Colonic mucosa (tissue), 4 donors: Measurements from ENCODE around the gene RALGAPA2. TPM values are rescaled to one million over a fixed set of nuclear protein-coding genes. Genes with fewer than 3 reads are reported as not detected.

Experiments
- DNase-seq: peaks from one replicate; pipeline ENCODE4 v3.0.0-alpha.2; 2020
- H3K27ac ChIP-seq: fragments of 200-600 bp; one replicate; pipeline ENCODE4 v1.8.0; 2021
- H3K27me3 ChIP-seq: fragments of 200-600 bp; one replicate; pipeline ENCODE4 v1.8.0; 2021
- H3K36me3 ChIP-seq: fragments of 200-600 bp; one replicate; pipeline ENCODE4 v1.8.0; 2021
- H3K4me1 ChIP-seq: fragments of 200-600 bp; one replicate; pipeline ENCODE4 v1.8.0; 2021; ENCODE audit warnings: mild to moderate bottlenecking
- H3K4me3 ChIP-seq: fragments of 200-600 bp; one replicate; pipeline ENCODE4 v1.8.0; 2021
- H3K9ac ChIP-seq, 2 donors: one replicate each; pipeline ENCODE4 v1.7.0; 2013; ENCODE audit warnings: control low read depth in 2 of 2, low read depth in 2 of 2, low read length in 2 of 2
- H3K9me3 ChIP-seq: fragments of 200-600 bp; one replicate; pipeline ENCODE4 v1.8.0; 2021
- intact Hi-C: fragments of 100-400 bp; cut with DNase I; formaldehyde crosslinking; loops from one replicate; pipeline ENCODE4 v1.14.1; 2022
- total RNA-seq, 2 donors: library from RNA; stranded (reverse); fragmentation: NEBNext Ultra II Directional in 1 of 2; extraction: Animal tissue kit (Norgen Biotek cat#: 25700) in 1 of 2; gene quantifications; one replicate each; pipeline ENCODE4 v1.2.1, GENCODE V29; 2021
- TF ChIP-seq, protein P1 (sequence below): fragments of 200-600 bp; IDR thresholded peaks from one replicate; pipeline ENCODE4 v1.8.0; 2022; ENCODE audit warnings: antibody characterized with exemption, mild to moderate bottlenecking
- donor health status: healthy.
- donor health status: DM: no; HTN: no; CAD: no.
- donor health status: DM: no; HTN: no; CAD: no.

The RALGAPA2 gene
- total RNA-seq, 2 donors from 2014 or later: 64.5 to 66.1 TPM

DNA sequence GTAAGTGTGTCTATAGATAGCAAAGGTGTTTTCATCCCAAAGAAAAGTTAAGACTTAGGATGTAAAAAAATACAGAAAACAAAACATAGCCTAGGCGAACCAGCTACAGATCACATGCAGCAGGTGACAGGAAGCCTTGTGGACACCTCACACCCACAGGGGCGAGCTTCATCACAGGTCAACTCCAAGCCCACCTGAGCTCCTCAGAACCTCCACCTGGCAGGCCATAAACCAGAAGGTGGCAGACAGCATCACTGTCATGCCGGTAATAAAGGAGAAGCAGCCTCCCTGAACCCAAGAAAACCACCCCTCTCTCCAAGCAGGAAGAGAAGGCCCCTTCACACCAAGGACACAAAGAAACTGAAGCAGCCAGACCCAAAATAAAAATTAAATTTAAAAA lies 1.0 kb downstream of the RALGAPA2 start:
- Histone ChIP-seq H3K4me1 (no peaks in the 10 kb centered on the region), H3K36me3 (no peaks in the 10 kb centered on the region), H3K9ac (peak overlapping the region; percentile 70 to 90), H3K4me3 (peak overlapping the region; percentile 88), H3K27me3 (no peaks in the 10 kb centered on the region), H3K27ac (peak overlapping the region; percentile 85), H3K9me3 (no peaks in the 10 kb centered on the region)
- TF ChIP-seq, protein P1, sequence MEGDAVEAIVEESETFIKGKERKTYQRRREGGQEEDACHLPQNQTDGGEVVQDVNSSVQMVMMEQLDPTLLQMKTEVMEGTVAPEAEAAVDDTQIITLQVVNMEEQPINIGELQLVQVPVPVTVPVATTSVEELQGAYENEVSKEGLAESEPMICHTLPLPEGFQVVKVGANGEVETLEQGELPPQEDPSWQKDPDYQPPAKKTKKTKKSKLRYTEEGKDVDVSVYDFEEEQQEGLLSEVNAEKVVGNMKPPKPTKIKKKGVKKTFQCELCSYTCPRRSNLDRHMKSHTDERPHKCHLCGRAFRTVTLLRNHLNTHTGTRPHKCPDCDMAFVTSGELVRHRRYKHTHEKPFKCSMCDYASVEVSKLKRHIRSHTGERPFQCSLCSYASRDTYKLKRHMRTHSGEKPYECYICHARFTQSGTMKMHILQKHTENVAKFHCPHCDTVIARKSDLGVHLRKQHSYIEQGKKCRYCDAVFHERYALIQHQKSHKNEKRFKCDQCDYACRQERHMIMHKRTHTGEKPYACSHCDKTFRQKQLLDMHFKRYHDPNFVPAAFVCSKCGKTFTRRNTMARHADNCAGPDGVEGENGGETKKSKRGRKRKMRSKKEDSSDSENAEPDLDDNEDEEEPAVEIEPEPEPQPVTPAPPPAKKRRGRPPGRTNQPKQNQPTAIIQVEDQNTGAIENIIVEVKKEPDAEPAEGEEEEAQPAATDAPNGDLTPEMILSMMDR: no peak
- peak; percentile 48 for DNase-seq
- intact Hi-C loops: no loop called here

DNA sequence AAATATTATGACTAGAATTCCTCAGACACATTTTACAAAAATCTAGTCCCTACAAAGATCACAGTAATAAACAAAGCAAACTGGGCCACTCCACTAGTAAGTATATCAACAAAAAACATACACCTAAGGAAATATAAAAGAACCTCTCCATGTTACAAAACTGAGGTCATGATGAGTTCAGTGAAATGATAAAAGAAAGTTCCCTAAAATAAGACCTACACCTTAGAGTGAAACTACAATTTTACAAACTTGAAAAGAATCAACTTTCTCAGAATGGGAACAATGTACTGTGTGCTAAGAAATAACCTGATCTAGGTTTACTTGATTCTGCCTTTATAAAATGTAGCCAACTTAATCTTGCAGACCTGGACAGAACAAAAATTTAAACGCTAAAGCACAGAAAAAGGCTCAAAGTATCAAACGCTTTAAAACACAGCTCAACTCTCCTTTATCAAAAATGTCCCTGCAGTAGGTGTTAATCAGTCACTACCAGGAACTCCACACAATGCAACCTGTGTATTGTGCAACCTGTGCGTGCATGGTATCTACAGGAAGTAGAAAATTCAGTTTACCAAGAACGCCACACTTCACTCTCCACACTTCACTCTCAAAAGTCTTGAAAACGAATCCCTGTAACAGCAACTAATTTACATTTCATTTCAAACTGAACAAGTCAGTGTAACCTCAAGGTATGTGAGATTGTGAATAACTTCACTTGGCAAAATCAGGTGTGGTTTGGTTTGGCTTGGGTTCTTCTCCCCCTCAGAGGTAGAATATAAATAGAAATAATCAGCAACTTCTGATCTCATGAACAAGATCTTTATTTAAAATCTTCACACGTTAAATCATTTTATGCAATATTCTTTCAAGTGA lies 1.8 kb downstream of the RALGAPA2 start:
- Histone ChIP-seq H3K27me3 (no peaks in the 10 kb centered on the region), H3K4me1 (no peaks in the 10 kb centered on the region), H3K36me3 (no peaks in the 10 kb centered on the region), H3K9me3 (no peaks in the 10 kb centered on the region), H3K9ac (peak overlapping the region in 1 of 2 donors; percentile 90), H3K27ac (peak overlapping the region; percentile 85), H3K4me3 (peak overlapping the region; percentile 88)
- intact Hi-C loops: no loop called here
- peak; percentile 75 for DNase-seq
- TF ChIP-seq, protein P1: no peak

DNA sequence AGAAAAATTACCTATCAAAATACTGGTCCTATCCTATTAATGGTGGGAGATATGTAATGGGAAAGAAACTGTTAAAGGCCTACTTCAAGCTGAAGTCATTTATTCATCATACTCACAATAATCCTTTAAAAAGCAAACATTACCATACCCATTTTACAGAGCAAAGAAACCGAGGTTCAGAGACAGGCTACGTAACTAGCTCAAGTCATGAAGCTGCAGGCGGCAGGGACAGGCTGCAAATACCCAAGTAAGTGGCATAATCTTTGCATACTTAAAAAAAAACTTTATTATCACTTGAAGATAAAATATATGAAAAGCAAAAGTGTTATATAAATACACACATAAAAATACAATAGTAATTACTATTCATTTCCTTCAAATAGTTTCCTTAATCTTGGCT lies 2.6 kb downstream of the RALGAPA2 start:
- intact Hi-C loops: no loop called here
- TF ChIP-seq, protein P1: no peak
- DNase-seq: no peak
- Histone ChIP-seq H3K36me3 (no peaks in the 10 kb centered on the region), H3K9ac (peak overlapping the region in 1 of 2 donors; percentile 21), H3K9me3 (no peaks in the 10 kb centered on the region), H3K4me3 (no peak overlapping the region), H3K27me3 (no peaks in the 10 kb centered on the region), H3K27ac (peak overlapping the region; percentile 85), H3K4me1 (no peaks in the 10 kb centered on the region)

DNA sequence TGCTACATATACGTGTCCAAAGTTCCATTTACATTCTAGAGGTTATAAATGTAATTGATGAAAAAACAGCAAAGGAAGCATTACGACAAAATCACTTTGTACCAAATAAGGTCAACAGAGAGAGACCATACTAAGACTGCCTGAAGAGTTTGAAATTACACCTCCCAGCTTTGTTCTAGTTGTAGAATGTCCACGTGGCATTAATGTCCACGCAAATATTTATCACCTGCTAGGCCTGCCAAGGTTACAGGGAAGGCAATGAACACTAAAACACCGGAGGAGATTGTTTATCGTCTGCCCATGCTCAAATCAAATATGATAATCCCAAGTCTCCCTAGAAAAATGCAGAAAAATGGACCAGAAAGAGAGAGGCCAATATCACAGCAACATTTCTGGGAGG lies 6.2 kb downstream of the RALGAPA2 start:
- Histone ChIP-seq H3K9ac (no peak overlapping the region), H3K4me3 (no peak overlapping the region), H3K27me3 (no peaks in the 10 kb centered on the region), H3K27ac (no peak overlapping the region), H3K36me3 (no peaks in the 10 kb centered on the region), H3K9me3 (no peaks in the 10 kb centered on the region), H3K4me1 (no peaks in the 10 kb centered on the region)
- TF ChIP-seq, protein P1: no peak
- intact Hi-C loops: no loop called here
- DNase-seq: no peak

DNA sequence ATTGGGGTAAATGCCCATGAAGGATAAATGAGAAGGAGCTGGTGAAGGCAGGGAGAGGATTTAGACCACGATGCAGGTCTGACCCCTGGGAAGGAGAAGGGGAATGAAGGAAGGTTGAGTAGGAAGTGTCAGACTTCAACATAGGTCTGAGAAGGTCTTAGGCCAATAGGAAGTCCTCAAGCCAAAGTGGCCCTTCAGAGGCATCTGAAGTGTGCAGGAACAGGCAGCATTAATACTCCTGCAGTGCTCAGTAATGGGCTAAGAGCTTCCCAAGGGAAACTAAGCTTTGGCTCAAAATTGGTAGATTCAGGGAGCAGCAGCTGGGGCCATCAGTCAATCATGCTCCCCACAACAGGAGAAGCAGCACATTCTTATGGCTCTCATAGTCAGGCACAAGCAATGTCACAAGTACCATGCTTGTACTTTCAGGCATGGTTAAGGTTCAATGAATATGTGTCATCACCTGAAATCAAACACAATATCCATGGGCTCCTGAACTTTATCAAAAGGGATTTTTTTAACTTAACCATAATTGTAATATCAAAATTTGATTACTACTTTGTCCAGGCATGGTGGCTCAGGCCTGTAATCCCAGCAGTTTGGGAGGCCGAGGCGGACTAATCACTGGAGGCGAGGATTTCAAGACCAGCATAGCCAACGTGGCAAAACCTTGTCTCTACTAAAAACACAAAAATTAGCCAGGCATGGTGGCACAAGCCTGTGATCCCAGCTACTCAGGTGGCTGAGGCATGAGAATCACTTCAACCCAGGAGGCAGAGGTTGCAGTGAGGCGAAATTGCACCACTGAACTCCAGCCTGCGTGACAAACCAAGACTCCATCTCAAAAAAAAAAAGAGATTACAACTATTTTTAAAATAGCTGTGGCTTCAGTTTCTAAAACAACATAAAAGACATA lies 9.9 kb downstream of the RALGAPA2 start:
- H3K36me3 ChIP-seq: no peaks in the 10 kb centered on the region
- H3K9me3 ChIP-seq: no peaks in the 10 kb centered on the region
- H3K4me1 ChIP-seq: no peaks in the 10 kb centered on the region
- no peak overlapping the region for H3K4me3 ChIP-seq
- no peaks in the 10 kb centered on the region for H3K27me3 ChIP-seq
- intact Hi-C loops: no loop called here
- no peak overlapping the region for H3K9ac ChIP-seq
- TF ChIP-seq, protein P1: no peak
- H3K27ac ChIP-seq: no peak overlapping the region
- no peak for DNase-seq
